Activated CD8-positive, alpha-beta memory T cell treated with anti-CD3 and anti-CD28 coated beads, Interleukin-2, amount 50 U/mL, for 1 hour (primary cell): ENCODE measurements around the gene GLIS2.
A peak's percentile ranks its signal among the peaks of the same experiment; 100 is the strongest.

ENCODE experiments used
- DNase-seq: peaks from one replicate; pipeline ENCODE4 v3.0.0-alpha.2; 2020; ENCODE audit errors: extremely low read depth

Gene GLIS2

DNA sequence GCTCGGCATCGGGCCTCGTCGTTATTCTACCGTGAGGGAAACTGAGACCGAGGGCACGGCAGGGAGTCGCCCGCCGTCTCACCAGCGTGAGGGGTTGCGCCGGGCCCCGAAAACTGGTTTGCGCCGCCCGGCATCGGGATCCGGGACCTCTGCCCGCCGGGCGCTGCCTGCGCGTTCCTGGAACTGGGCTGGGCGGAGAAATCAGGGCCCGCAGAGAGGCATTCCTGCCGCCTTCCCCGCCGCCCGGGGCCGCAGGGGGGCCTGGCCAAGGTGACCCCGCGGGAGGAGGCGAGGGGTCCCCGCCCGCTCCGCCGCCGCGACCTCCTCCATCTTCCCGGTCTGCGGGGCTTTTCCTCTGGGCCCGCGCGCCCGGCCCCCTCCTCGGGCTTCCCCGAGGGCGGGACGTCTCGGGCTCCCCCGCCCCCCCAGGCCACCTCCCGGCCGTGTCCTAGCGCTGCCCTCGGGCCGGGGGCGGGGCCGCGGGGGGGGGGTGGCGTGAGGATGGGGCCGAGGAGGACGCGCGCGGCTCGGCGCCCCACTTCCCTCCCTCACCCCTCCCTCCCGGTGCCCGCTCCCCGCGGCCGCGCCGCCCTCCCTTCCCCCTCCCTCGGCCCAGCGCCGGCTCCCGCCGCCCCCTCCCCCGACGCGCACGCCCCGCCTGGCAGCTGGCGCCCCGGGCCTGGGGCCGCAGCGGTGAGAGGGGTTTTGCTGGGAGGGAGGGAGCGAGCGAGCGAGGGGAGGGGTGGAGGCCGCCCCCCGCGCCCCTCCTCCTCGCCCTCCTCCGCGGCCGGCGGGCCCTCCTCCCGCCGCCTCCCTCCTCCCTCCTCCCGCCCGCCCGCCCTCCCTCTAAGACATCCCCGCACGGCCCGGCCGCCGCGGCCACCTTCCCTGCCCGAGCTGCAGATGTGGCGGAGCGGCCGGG lies at the start of gene GLIS2:
Gene GLIS2 (plus strand): TSS at position 882 of the 922 bp plus-strand sequence. CDS start 16,214 bp downstream, outside the sequence.
- no peak for DNase-seq

- DNase-seq, result no peak
These were observed 49.5 kb upstream of the GLIS2 start for GRCh38 chr16:4266372-4266771.

GRCh38 chr16:4270091-4270490 lies 45.8 kb upstream of the GLIS2 start:
- DNase-seq, result no peak

DNA sequence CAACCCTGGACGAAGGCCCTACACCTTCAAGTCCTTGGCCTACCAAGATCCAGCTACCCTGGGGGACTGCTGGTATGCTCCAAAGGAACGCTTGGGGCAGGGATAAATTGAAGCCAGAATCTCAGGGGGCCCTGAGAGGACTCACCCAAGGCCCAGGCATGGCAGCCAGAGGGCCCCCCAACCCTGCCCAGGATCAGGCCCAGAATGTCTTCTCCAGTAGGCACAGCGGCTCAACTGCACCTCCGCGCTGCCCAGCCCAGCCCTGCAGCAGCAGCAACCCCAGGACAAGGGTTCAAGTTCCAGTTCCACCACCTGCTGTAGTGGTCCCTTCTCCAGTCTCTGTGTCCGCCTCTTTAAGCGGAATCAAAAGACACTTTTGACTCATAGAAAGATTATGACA lies 45.3 kb upstream of the GLIS2 start:
- no peak for DNase-seq

GRCh38 chr16:4271176-4272113 lies 44.4 kb upstream of the GLIS2 start:
- peak; percentile 60 for DNase-seq

DNA sequence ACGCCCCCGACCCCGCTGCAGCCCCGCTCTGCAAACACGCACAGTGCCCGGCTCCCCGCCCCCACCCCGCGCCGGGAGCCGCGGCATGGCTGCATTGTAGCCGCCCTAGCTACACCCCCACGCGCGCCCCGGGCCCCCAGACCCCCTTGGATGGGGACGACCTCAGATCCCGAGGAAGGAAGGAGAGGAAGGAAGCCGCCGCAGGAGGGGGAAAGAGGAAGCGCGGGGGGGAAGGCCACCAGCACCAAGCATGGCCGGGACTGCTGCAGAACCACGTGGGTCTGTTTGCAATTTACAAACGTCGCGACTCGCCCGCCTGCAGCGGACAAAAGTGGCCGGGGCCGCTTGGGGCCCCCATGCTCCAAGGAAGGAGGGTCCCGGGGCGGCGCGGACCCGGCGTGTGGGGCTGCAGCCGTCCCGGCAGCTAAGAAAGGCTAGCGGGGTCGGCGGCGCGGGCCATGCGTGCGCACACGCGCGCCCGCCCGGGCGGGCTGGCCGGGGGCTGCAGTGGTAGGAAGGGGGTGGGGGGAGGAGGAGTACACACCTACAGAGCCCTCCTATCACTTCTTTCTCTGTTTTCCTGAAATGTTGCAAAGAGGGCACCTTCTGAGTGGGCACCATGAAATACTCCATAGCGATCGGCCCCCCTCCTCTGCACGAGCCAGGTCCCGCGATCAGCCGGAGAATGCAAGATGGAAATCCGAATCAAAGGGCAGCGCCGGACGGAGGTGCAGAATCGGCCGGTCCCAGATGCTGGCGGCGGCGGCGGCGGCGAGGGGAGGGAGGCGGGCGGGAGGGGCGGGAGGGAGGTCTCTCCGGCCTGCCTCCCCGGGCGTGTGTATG lies 43.5 kb upstream of the GLIS2 start:
- no peak for DNase-seq

- DNase-seq, result no peak
These were observed 42.0 kb upstream of the GLIS2 start for GRCh38 chr16:4273858-4274311.

DNA sequence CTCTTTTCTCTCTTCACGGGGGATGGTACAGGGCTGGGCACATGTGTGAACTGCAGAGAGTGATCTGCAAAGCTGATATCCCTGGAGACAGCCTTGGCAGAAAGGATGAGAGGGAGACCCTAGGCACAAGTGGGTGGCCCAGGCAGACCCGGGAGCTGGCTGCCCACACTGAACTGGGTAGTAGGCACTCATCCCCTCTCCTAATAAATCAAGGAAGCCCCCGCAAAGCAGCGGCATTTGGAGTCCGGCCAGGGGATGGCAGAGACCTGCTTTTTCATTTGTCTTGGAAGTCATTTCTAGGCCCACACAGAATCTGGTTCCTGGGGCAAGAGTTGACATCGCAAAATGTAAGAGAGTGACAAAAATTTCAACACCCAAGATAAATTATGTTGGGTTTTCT lies 40.0 kb upstream of the GLIS2 start:
- DNase-seq, result no peak

DNA sequence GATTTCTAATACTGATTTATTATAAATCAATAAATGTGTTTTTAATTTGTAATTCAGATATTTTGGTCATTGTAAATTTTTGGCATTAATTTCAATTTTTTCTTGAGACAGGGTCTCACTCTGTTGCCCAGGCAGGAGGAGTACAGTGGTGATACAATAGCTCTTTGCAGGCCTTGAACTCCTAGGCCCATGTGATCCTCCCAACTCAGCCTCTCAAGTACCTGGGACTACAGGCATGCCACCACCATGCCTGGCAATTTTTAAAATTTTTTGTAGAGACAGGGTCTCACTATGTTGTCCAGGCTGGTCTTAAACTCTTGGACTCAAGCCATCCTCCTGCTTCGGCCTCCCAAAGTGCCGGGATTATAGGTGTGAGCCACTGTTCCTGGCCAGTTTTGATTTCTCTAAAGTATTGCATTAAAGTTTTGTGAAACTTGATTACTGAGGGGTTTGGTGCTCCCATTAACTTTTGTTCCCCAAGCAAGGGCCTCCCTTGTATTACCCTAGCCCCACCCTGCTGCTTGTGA lies 37.8 kb upstream of the GLIS2 start:
- DNase-seq, result no peak

DNA sequence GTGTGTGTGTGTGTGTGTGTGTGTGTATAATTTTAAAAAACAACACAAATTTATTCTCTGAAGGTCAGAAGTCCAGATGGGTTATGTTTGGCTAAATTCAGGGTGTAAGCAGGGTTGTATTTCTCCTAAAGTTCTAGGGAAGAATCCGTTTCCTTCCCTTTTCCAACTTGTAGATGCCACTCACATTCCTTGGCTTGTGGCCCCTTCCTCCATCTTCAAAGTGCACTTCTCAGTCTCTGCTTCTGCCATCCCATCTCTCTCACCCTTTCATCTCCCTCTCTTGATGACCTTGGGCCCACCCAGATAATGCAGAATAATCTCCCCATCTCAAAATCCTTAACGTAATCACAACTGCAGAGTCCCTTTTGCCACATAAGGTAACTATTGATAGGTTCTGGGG lies 35.2 kb upstream of the GLIS2 start:
- DNase-seq, result no peak

GRCh38 chr16:4283441-4283840 lies 32.4 kb upstream of the GLIS2 start:
- no peak for DNase-seq

- no peak for DNase-seq
These were observed 31.9 kb upstream of the GLIS2 start for GRCh38 chr16:4283939-4284338.

GRCh38 chr16:4285167-4285566 lies 30.7 kb upstream of the GLIS2 start:
- DNase-seq, result no peak

DNA sequence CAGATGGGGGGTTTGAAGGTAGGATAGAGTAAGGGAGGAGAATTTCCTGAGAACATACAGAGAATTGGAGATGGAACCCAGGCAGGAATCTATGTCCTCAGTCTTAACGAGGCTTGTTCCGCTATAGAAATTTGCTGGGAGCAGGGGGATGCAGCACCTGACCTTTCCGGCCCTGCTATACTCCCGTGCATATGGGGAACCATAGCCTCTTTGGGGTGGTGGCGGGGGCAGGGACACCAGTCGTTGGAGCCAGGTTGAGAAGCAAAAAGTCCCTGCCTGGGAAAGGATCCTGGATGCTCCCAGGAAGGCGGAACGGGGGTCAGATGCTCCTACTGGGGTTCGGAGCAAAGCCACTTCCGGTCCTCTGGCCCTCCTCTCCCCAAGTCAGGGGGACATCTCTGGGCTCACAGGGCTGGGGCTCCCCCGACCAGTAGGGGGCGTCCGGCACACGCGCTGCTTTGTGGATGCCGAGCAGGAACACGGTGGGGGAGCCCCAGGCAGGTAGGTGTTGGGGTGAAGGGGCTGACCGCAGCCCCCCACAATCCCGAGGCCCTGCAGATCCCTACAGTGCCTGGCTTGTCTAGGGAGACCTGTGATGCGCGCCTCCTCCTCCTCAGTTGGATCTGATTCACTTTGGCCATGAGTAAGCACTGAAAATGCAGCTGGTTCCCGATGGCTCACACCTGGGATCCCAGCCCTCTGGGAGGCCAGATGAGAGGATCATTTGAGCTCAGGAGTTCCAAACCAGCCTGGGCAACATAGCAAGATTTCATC lies 27.5 kb upstream of the GLIS2 start:
- DNase-seq, result peak; percentile 58

DNA sequence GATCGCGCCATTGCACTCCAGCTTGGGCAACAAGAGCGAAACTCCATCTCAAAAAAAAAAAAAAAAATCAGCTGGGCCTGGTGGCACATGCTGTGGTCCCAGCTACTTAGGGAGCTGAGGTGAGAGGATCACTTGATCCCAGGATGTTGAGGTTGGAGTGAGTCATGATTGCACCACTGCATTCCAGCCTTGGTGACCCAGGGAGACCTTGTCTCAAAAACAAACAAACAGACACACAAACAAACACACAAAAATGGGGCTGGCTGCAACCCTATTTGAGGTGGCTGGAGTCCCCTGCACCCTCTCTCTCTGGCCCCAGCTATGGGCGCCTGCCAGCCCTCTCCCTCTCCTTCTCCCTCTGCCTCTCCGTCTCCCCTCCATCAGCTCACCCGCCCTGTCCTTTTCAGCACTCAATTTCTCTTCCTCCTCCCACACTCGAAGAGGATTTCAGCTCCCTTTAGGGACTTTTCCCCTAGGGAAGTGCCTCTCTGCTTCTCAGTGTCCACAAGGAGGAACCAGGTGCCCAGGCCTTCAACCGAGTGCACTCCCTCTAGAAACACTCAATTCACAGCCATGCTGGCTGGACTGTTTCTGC lies 25.5 kb upstream of the GLIS2 start:
- DNase-seq, result no peak

- no peak for DNase-seq
These were observed 24.2 kb upstream of the GLIS2 start for GRCh38 chr16:4291699-4292098.

DNA sequence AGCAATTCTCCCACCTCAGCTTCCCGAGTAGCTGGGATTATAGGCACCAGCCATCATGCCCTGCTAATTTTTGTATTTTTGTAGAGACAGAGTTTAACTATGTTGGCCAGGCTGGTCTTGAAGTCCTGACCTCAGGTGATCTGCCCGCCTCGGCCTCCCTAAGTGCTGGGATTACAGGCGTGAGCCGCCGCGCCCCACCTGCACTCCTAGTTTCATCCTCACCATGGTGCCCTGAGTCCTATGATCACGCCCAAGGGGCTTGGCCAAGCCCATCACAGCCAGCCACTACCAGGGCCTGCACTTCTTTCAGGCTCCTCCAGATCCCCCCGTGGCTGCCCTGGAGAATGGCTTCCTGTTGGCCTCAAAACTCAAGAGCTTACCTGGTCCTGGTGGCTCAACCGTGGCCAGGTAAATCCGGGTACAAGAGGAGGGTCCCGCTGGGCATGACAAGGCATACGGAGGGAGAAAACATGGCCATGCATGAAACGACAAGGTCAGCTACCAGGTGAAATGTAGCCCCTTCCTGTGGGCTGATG lies 22.6 kb upstream of the GLIS2 start:
- DNase-seq, result no peak

- DNase-seq, result no peak
These were observed 21.9 kb upstream of the GLIS2 start for GRCh38 chr16:4293822-4294457.

DNA sequence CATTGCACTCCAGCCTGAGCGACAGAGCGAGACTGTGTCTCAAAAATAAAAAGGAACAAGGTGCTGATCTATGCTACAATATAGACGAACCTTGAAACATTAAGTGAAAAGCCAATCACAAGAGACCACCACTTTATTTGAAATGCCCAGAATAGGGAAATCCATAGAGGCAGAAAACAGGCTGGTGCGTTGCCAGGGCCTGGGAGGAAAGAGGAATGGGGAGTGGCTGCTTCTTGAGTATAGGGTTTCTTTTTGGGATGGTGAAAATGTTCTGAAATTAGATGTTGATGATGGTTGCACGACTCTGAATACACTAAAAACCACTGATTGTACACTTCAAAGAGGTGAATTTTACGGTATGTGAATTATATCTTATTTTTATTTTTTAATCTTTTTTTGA lies 20.3 kb upstream of the GLIS2 start:
- no peak for DNase-seq
